ENCODE results near the gene PYY.
"Not testable (repeated sequence)": the region's sequence is repeated elsewhere in the genome, so short reads cannot be mapped to it uniquely, and the experiment has no call there.

PYY gene

GRCh38 chr17:43998552-43998951 lies 44.8 kb upstream of the PYY start:
- H3K9me2 ChIP-seq (replicated peaks; ENCODE audit: insufficient read depth, low read length), result no peaks in the 10 kb centered on the region
- no peaks in the 10 kb centered on the region for H3K36me3 ChIP-seq (replicated peaks; ENCODE audit: insufficient read depth, low read length)
- H3K79me2 ChIP-seq (ENCODE audit: low read length), result no peaks in the 10 kb centered on the region
- H4K20me1 ChIP-seq (ENCODE audit: insufficient read depth, low read length), result no peaks in the 10 kb centered on the region
- peaks cover 3% of the 10 kb centered on the region; the same call in 1 of the 2 replicates for H3K27me3 ChIP-seq (replicated peaks; ENCODE audit: insufficient read depth, low read length)
- H3K9me3 ChIP-seq (replicated peaks; ENCODE audit: insufficient read depth, low read length), result no peaks in the 10 kb centered on the region
- no peak overlapping the region for H3K9ac ChIP-seq (ENCODE audit: low read length)
- no peak overlapping the region for H3K4me2 ChIP-seq (ENCODE audit: low read depth, low read length)
- H3K4me3 ChIP-seq (ENCODE audit: low read length), result no peak overlapping the region
- no peak overlapping the region for H3K27ac ChIP-seq (ENCODE audit: low read length)
- TF ChIP-seq, protein P1, sequence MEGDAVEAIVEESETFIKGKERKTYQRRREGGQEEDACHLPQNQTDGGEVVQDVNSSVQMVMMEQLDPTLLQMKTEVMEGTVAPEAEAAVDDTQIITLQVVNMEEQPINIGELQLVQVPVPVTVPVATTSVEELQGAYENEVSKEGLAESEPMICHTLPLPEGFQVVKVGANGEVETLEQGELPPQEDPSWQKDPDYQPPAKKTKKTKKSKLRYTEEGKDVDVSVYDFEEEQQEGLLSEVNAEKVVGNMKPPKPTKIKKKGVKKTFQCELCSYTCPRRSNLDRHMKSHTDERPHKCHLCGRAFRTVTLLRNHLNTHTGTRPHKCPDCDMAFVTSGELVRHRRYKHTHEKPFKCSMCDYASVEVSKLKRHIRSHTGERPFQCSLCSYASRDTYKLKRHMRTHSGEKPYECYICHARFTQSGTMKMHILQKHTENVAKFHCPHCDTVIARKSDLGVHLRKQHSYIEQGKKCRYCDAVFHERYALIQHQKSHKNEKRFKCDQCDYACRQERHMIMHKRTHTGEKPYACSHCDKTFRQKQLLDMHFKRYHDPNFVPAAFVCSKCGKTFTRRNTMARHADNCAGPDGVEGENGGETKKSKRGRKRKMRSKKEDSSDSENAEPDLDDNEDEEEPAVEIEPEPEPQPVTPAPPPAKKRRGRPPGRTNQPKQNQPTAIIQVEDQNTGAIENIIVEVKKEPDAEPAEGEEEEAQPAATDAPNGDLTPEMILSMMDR (IDR thresholded peaks at IDR 0.05; ENCODE audit: low read length), result no peak
- TF ChIP-seq EZH2phosphoT487 (IDR thresholded peaks at IDR 0.05; ENCODE audit: low read length) (no peak), EZH2 (optimal IDR thresholded peaks at IDR 0.05; ENCODE audit: low read depth, low read length) (no peak)
- H3F3A ChIP-seq (ENCODE audit: insufficient read depth, low read length), result no peaks in the 10 kb centered on the region
- H3K4me1 ChIP-seq (ENCODE audit: low read length), result peaks cover 4% of the 10 kb centered on the region; the same call in 1 of the 2 replicates
- no peak for DNase-seq
- no peak overlapping the region for H2AFZ ChIP-seq (ENCODE audit: low read length)

DNA sequence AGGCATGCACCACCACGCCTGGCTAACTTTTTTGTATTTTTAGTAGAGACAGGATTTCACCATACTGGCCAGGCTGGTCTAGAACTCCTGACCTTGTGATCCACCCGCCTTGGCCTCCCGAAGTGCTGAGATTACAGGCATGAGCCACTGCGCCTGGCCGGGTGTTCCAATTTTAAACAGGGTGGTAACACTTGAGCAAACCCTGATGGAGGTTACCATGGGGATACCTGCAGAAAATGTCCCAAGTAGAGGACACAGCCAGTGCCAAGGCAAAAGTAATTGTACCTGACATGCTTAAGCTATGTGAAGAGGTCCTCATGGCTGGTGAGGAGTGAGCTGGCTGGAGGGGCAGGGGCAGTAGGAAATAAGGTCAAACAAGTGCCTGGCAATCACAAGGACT lies 43.4 kb upstream of the PYY start:
- DNase-seq, result not testable (repeated sequence)

GRCh38 chr17:43995150-43995471 lies 41.4 kb upstream of the PYY start:
- Histone ChIP-seq H2AFZ (ENCODE audit: low read length) (peak overlapping the region; percentile 86), H3K9me3 (replicated peaks; ENCODE audit: insufficient read depth, low read length) (no peaks in the 10 kb centered on the region), H4K20me1 (ENCODE audit: insufficient read depth, low read length) (no peaks in the 10 kb centered on the region), H3K79me2 (ENCODE audit: low read length) (no peaks in the 10 kb centered on the region), H3K4me1 (ENCODE audit: low read length) (peaks cover 4% of the 10 kb centered on the region; the same call in 1 of the 2 replicates), H3K36me3 (replicated peaks; ENCODE audit: insufficient read depth, low read length) (no peaks in the 10 kb centered on the region), H3F3A (ENCODE audit: insufficient read depth, low read length) (no peaks in the 10 kb centered on the region), H3K27ac (ENCODE audit: low read length) (no peak overlapping the region), H3K27me3 (replicated peaks; ENCODE audit: insufficient read depth, low read length) (0 out of 2 replicates have a peak, but pooled peaks cover under 1% of the 10 kb centered on the region), H3K9me2 (replicated peaks; ENCODE audit: insufficient read depth, low read length) (no peaks in the 10 kb centered on the region), H3K4me3 (ENCODE audit: low read length) (peak overlapping the region; percentile 56), H3K9ac (ENCODE audit: low read length) (peak overlapping the region; percentile 31; the same call in 1 of the 2 replicates), H3K4me2 (ENCODE audit: low read depth, low read length) (peak overlapping the region; percentile 94; the same call in 1 of the 2 replicates)
- DNase-seq, result no peak
- TF ChIP-seq EZH2 (optimal IDR thresholded peaks at IDR 0.05; ENCODE audit: low read depth, low read length) (no peak), EZH2phosphoT487 (IDR thresholded peaks at IDR 0.05; ENCODE audit: low read length) (no peak)
- TF ChIP-seq, protein P1 (IDR thresholded peaks at IDR 0.05; ENCODE audit: low read length), result no peak

More for the DNA sequence above, 43.4 kb upstream of the PYY start:
- not testable (repeated sequence) for H3K4me3 ChIP-seq (ENCODE audit: low read length); H3K9me3 ChIP-seq (replicated peaks; ENCODE audit: insufficient read depth, low read length); H3K4me2 ChIP-seq (ENCODE audit: low read depth, low read length); H3F3A ChIP-seq (ENCODE audit: insufficient read depth, low read length); H3K27ac ChIP-seq (ENCODE audit: low read length); H3K79me2 ChIP-seq (ENCODE audit: low read length); H3K9ac ChIP-seq (ENCODE audit: low read length); H3K27me3 ChIP-seq (replicated peaks; ENCODE audit: insufficient read depth, low read length); H3K36me3 ChIP-seq (replicated peaks; ENCODE audit: insufficient read depth, low read length); H4K20me1 ChIP-seq (ENCODE audit: insufficient read depth, low read length); H3K4me1 ChIP-seq (ENCODE audit: low read length); H3K9me2 ChIP-seq (replicated peaks; ENCODE audit: insufficient read depth, low read length); H2AFZ ChIP-seq (ENCODE audit: low read length)

GRCh38 chr17:43994272-43995149 lies 40.8 kb upstream of the PYY start:
- Histone ChIP-seq H3K4me3 (ENCODE audit: low read length) (peak overlapping the region; percentile 56), H3K27ac (ENCODE audit: low read length) (no peak overlapping the region), H3K9me3 (replicated peaks; ENCODE audit: insufficient read depth, low read length) (no peaks in the 10 kb centered on the region), H3K27me3 (replicated peaks; ENCODE audit: insufficient read depth, low read length) (no peaks in the 10 kb centered on the region), H3K9me2 (replicated peaks; ENCODE audit: insufficient read depth, low read length) (no peaks in the 10 kb centered on the region), H3K36me3 (replicated peaks; ENCODE audit: insufficient read depth, low read length) (no peaks in the 10 kb centered on the region), H3F3A (ENCODE audit: insufficient read depth, low read length) (no peaks in the 10 kb centered on the region), H3K4me1 (ENCODE audit: low read length) (peaks cover 4% of the 10 kb centered on the region; the same call in 1 of the 2 replicates), H3K79me2 (ENCODE audit: low read length) (no peaks in the 10 kb centered on the region), H2AFZ (ENCODE audit: low read length) (peak overlapping the region; percentile 86), H3K9ac (ENCODE audit: low read length) (peak overlapping the region; percentile 31; the same call in 1 of the 2 replicates), H3K4me2 (ENCODE audit: low read depth, low read length) (peak overlapping the region; percentile 94), H4K20me1 (ENCODE audit: insufficient read depth, low read length) (no peaks in the 10 kb centered on the region)
- peak; percentile 57 for DNase-seq
- no peak for TF ChIP-seq EZH2 (optimal IDR thresholded peaks at IDR 0.05; ENCODE audit: low read depth, low read length)
- TF ChIP-seq, protein P1 (IDR thresholded peaks at IDR 0.05; ENCODE audit: low read length), result peak; percentile 88
- no peak for TF ChIP-seq EZH2phosphoT487 (IDR thresholded peaks at IDR 0.05; ENCODE audit: low read length)
